HepG2 (cell line): ENCODE measurements around the gene HMGB3. TPM values are rescaled to one million over a fixed set of nuclear protein-coding genes. Genes with fewer than 3 reads are reported as not detected.
A peak's percentile ranks its signal among the peaks of the same experiment; 100 is the strongest.

Source experiments
- ATAC-seq: fragments of 200-7000 bp; cut with Tn5 transposase; 3 replicates; pipeline ENCODE4 v1.9.1; 2020; ENCODE audit warnings: mild to moderate bottlenecking, moderate library complexity
- BruUV-seq: library from RNA; stranded (reverse); fragments of 400-500 nt; replicated peaks from 2 replicates; lab custom pipeline; 2021; lab: Mats Ljungman, UMichigan
- CTCF ChIA-PET: fragments of 300-600 bp; formaldehyde crosslinking; extraction: SDS; loops from one replicate; lab custom pipeline; 2021; ENCODE audit warnings: low total read pairs, inconsistent platforms, low intra/inter-chr PET ratio; lab: Yijun Ruan, JAX
- POLR2A ChIA-PET: fragments of 350-600 bp; sonication (Branson Sonifier 250); formaldehyde crosslinking; loops from one replicate; lab custom pipeline; 2020; ENCODE audit warnings: antibody characterized with exemption, inconsistent platforms; lab: Yijun Ruan, JAX
- DNase-seq: peaks from one replicate; pipeline ENCODE4 v3.0.0-alpha.2; 2015; ENCODE audit warnings: low spot score
- FAIRE-seq: peaks from 3 replicates; lab custom pipeline; 2011; peaks lifted over from hg19 to GRCh38; lab: Jason Lieb, UNC
- H2AFZ ChIP-seq: one replicate; pipeline ENCODE4 v1.6.1; 2011; ENCODE audit warnings: low read length, inconsistent platforms
- H3K27ac ChIP-seq: fragments of 300-600 bp; 3 replicates; pipeline ENCODE4 v1.8.0; 2011; ENCODE audit warnings: mixed run types, mild to moderate bottlenecking, mixed read lengths, low read length, inconsistent platforms; ENCODE audit not compliant: insufficient read depth; ENCODE audit errors: extremely low read length
- H3K27me3 ChIP-seq, 2 experiments: fragments of 200-600 bp in 1 of 2; 2 replicates in 1 of 2; 3 replicates in 1 of 2; pipeline versions ENCODE4 v1.6.0 to v1.8.0; 2011; ENCODE audit warnings: low read length in 2 of 2, mild to moderate bottlenecking in 2 of 2, moderate library complexity in 2 of 2, inconsistent platforms in 1 of 2; ENCODE audit not compliant: insufficient read depth in 2 of 2, control insufficient read depth in 1 of 2
- H3K36me3 ChIP-seq, 2 experiments: fragments of 200-600 bp in 1 of 2; replicated peaks in 1 of 2; 2 replicates in 1 of 2; 3 replicates in 1 of 2; pipeline versions ENCODE4 v1.5.1 to v1.8.0; 2011; ENCODE audit warnings: low read length in 2 of 2, inconsistent platforms in 1 of 2; ENCODE audit not compliant: insufficient read depth in 2 of 2, control insufficient read depth in 1 of 2
- H3K4me1 ChIP-seq: 2 replicates; pipeline ENCODE4 v1.5.1; 2012; ENCODE audit warnings: low read length, inconsistent platforms; ENCODE audit not compliant: insufficient read depth
- H3K4me2 ChIP-seq: 2 replicates; pipeline ENCODE4 v1.6.0; 2011; ENCODE audit warnings: low read depth, low read length, inconsistent platforms
- H3K4me3 ChIP-seq, 3 experiments: fragments of 200-600 bp in 1 of 3; sonication (generic), shearing (Covaris generic) in 1 of 3; replicated peaks in 1 of 3; 2 replicates each; pipeline ENCODE4 v1.5.1; 2011 to 2016; ENCODE audit warnings: low read length in 3 of 3, inconsistent platforms in 2 of 3, low read depth in 2 of 3, mild to moderate bottlenecking in 2 of 3, control low read depth in 1 of 3, mixed read lengths in 1 of 3; ENCODE audit not compliant: insufficient read depth in 1 of 3
- H3K79me2 ChIP-seq: one replicate; pipeline ENCODE4 v1.6.1; 2011; ENCODE audit warnings: low read length, inconsistent platforms; ENCODE audit not compliant: insufficient read depth
- H3K9ac ChIP-seq: 2 replicates; pipeline ENCODE4 v1.6.0; 2011; ENCODE audit warnings: mild to moderate bottlenecking, low read depth, low read length, inconsistent platforms; ENCODE audit not compliant: insufficient read depth
- H3K9me3 ChIP-seq: 2 replicates; pipeline ENCODE4 v1.5.1; 2012; ENCODE audit warnings: mild to moderate bottlenecking, low read length
- H4K20me1 ChIP-seq: 2 replicates; pipeline ENCODE4 v1.6.0; 2011; ENCODE audit warnings: inconsistent platforms, mild to moderate bottlenecking, low read length, moderate library complexity; ENCODE audit not compliant: insufficient read depth
- BHLHE40 ChIP-seq: IDR thresholded peaks from 2 replicates; pipeline ENCODE4 v1.6.1; 2011; ENCODE audit warnings: low read length, improper control_type of control experiment
- HMGA1 ChIP-seq: sonication (generic); formaldehyde crosslinking; conservative IDR thresholded peaks from 2 replicates; pipeline ENCODE4 v1.4.0; 2020; ENCODE audit warnings: missing genetic modification reagents
- NBN ChIP-seq: fragments of 450-650 bp; conservative IDR thresholded peaks from 2 replicates; pipeline ENCODE4 v1.6.1; 2017
- NR2F1 ChIP-seq, 2 experiments: fragments of 450-650 bp in 1 of 2; formaldehyde crosslinking in 1 of 2; IDR thresholded peaks; 2 replicates each; pipeline versions ENCODE4 v1.5.0 to v1.6.1; 2016 to 2020; ENCODE audit warnings: mild to moderate bottlenecking in 1 of 2, missing compliant biosample characterization in 1 of 2, missing genetic modification reagents in 1 of 2, moderate library complexity in 1 of 2
- SCMH1 ChIP-seq: sonication (generic); formaldehyde crosslinking; IDR thresholded peaks from 2 replicates; pipeline ENCODE4 v1.9.0; 2021; ENCODE audit warnings: missing genetic modification reagents, mild to moderate bottlenecking, borderline replicate concordance
- SMC3 ChIP-seq: IDR thresholded peaks from 2 replicates; pipeline ENCODE4 v1.6.1; 2011; ENCODE audit warnings: low read length, improper control_type of control experiment
- SNAI1 ChIP-seq: sonication (generic); formaldehyde crosslinking; IDR thresholded peaks from 2 replicates; pipeline ENCODE4 v1.5.0; 2020; ENCODE audit warnings: mild to moderate bottlenecking, missing genetic modification reagents, borderline replicate concordance
- U2AF1 ChIP-seq: fragments of 200-400 bp; formaldehyde crosslinking; optimal IDR thresholded peaks from 2 replicates; pipeline ENCODE3; 2017; ENCODE audit warnings: mild to moderate bottlenecking, low read depth, low read length
- YEATS2 ChIP-seq: sonication (generic); formaldehyde crosslinking; IDR thresholded peaks from 2 replicates; pipeline ENCODE4 v1.4.0; 2020; ENCODE audit warnings: missing genetic modification reagents, borderline replicate concordance
- ZMAT3 ChIP-seq: sonication (generic); formaldehyde crosslinking; conservative IDR thresholded peaks from 2 replicates; pipeline ENCODE4 v1.7.0; 2021; ENCODE audit warnings: missing genetic modification reagents
- ZNF562 ChIP-seq: sonication (generic); formaldehyde crosslinking; IDR thresholded peaks from 2 replicates; pipeline ENCODE4 v1.8.0; 2022; ENCODE audit warnings: missing genetic modification reagents, borderline replicate concordance
- ZNF7 ChIP-seq: IDR thresholded peaks from 2 replicates; pipeline ENCODE4 v1.6.1; 2016; ENCODE audit warnings: missing biosample characterization, missing genetic modification reagents
- ZNF709 ChIP-seq: sonication (generic); formaldehyde crosslinking; IDR thresholded peaks from 2 replicates; pipeline ENCODE4 v1.5.0; 2020; ENCODE audit warnings: mild to moderate bottlenecking, missing genetic modification reagents
- WGBS: methylation state at CpG from one replicate; pipeline ENCODE4 v1.1.6; 2017; ENCODE audit warnings: low lambda C conversion rate; 5-methylcytosine and 5-hydroxymethylcytosine counted together
- in situ Hi-C: cut with HindIII; loops from 2 replicates; pipeline ENCODE4 v1.10.0; 2017; ENCODE audit warnings: low pct_unique_long_range_greater_than_20kb; ENCODE audit not compliant: extremely low pct_ligation_motif_present
- intact Hi-C: fragments of 100-400 bp; cut with micrococcal nuclease; formaldehyde crosslinking; loops from one replicate; pipeline ENCODE4 v1.10.0; 2022; ENCODE audit not compliant: unreplicated experiment
- polyA plus RNA-seq, 8 experiments: library from polyadenylated mRNA; depleted of rRNA in 3 of 8; stranded (reverse) in 7 of 8; unstranded in 1 of 8; fragments of >200 nt; fragmentation: Illumina TruSeq in 4 of 8; extraction: Trizol in 4 of 8; gene quantifications; 2 replicates each; pipeline versions ENCODE4 v1.2.1 to v1.2.3, GENCODE V29; 2011 to 2016; ENCODE audit warnings: low read depth in 4 of 8, missing spikeins in 1 of 8, mixed read lengths in 1 of 8; ENCODE audit not compliant: insufficient read depth in 1 of 8
- total RNA-seq, 5 experiments: library from RNA; depleted of rRNA; stranded (reverse); fragments of >200 nt; fragmentation: Illumina TruSeq; extraction: Trizol; gene quantifications; 2 replicates each; pipeline ENCODE4 v1.2.3, GENCODE V29; 2016; ENCODE audit warnings: low read depth in 1 of 5
- TF ChIP-seq, protein P1 (sequence below): sonication (generic); formaldehyde crosslinking; IDR thresholded peaks from 2 replicates; pipeline ENCODE4 v1.4.0; 2020; ENCODE audit warnings: missing genetic modification reagents
- TF ChIP-seq, protein P2 (sequence below): sonication (generic); formaldehyde crosslinking; IDR thresholded peaks from 2 replicates; pipeline ENCODE4 v1.5.0; 2020; ENCODE audit warnings: mild to moderate bottlenecking, missing genetic modification reagents, moderate library complexity

HMGB3 gene
- total and polyA plus RNA-seq, 2 of the 13 experiments (the other 11 are each of a cell fraction or from before 2014, with no cell fraction given), result 8.5 to 87.1 TPM

DNA sequence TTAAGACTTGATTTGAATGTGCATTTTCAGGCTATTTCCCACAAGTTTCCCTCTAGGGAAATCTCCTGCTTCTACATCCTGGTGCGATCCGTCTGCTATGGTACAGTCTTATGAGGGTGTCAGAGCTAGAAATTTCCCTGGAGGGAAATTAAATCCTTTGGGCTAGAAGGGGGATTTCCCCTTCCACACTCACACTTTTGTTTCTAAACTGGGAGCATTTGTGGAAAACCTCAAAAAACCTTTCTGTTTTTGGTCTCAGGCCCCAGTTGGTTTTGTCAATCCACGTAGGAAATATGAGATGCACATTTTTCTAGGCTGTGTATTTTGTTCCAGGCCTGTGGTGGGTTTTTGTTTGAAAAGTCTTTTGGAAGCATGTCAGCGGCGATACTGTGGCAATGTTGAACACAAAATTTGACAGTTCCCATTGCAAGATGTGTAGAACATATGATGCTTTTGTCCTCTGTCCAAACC is 17.8 kb downstream of the HMGB3 start:
- ChIA-PET CTCF (no interaction called here), POLR2A (no interaction called here)
- Histone ChIP-seq H3K4me2 (no peak overlapping the region), H3K79me2 (no peaks in the 10 kb centered on the region), H3K9me3 (no peaks in the 10 kb centered on the region), H2AFZ (no peak overlapping the region), H4K20me1 (no peaks in the 10 kb centered on the region), H3K27ac (no peak overlapping the region), H3K4me1 (no peaks in the 10 kb centered on the region), H3K27me3 (no peaks in the 10 kb centered on the region), H3K9ac (no peak overlapping the region), H3K4me3 (no peak overlapping the region), H3K36me3 (no peaks in the 10 kb centered on the region)
- no TSS peak for BruUV-seq
- FAIRE-seq, result no peak
- WGBS, result 59% methylated on average over 5 of the region's 5 CpGs
- no peak for ATAC-seq
- intact Hi-C loops, result loop anchor here (5.0 kb wide), 1 partner anchor 229 kb away; no protein-coding TSS in a partner anchor
- TF ChIP-seq ZNF7 (no peak), YEATS2 (CRISPR knock-in tag) (no peak), ZNF709 (CRISPR knock-in tag) (no peak)
- TF ChIP-seq, protein P1, sequence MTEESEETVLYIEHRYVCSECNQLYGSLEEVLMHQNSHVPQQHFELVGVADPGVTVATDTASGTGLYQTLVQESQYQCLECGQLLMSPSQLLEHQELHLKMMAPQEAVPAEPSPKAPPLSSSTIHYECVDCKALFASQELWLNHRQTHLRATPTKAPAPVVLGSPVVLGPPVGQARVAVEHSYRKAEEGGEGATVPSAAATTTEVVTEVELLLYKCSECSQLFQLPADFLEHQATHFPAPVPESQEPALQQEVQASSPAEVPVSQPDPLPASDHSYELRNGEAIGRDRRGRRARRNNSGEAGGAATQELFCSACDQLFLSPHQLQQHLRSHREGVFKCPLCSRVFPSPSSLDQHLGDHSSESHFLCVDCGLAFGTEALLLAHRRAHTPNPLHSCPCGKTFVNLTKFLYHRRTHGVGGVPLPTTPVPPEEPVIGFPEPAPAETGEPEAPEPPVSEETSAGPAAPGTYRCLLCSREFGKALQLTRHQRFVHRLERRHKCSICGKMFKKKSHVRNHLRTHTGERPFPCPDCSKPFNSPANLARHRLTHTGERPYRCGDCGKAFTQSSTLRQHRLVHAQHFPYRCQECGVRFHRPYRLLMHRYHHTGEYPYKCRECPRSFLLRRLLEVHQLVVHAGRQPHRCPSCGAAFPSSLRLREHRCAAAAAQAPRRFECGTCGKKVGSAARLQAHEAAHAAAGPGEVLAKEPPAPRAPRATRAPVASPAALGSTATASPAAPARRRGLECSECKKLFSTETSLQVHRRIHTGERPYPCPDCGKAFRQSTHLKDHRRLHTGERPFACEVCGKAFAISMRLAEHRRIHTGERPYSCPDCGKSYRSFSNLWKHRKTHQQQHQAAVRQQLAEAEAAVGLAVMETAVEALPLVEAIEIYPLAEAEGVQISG (CRISPR knock-in tag), result no peak
- no peak for DNase-seq
- in situ Hi-C loops, result loop anchor here (10.0 kb wide), 1 partner anchor 226 kb away; no protein-coding TSS in a partner anchor

DNA sequence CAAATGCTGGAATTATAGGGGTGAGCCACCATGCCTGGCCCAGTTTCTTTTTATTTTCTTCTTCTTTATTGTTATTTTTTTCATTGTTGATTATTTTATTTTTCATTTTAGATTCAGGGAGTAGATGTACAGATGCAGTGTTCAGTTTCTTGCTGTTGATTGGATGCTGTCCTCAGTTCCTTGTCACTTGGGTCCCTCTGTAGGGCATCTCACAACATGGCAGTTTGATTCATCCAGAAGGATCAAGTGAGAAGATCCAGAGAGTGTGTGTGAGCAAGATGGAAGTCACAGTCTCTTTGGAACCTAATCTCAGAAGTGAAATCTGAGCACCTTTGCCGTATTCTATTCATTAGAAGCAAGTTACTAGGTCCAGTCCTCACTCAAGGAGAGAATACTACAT is 20.9 kb downstream of the HMGB3 start:
- ChIA-PET POLR2A (no interaction called here), CTCF (interaction anchor here (1.2 kb wide), 1 partner anchor 232 kb away, joined by 4 read pairs; no protein-coding TSS in a partner anchor)
- Histone ChIP-seq H3K9ac (no peak overlapping the region), H2AFZ (no peak overlapping the region), H3K4me1 (no peaks in the 10 kb centered on the region), H3K4me2 (no peak overlapping the region), H3K27ac (no peak overlapping the region), H3K27me3 (no peaks in the 10 kb centered on the region), H3K79me2 (no peaks in the 10 kb centered on the region), H3K9me3 (no peaks in the 10 kb centered on the region), H3K4me3 (no peak overlapping the region), H3K36me3 (no peaks in the 10 kb centered on the region), H4K20me1 (no peaks in the 10 kb centered on the region)
- no TSS peak for BruUV-seq
- 0% methylated on average over 1 of the region's 1 CpG for WGBS
- ATAC-seq (peak; percentile 53; the same call in 2 of the 3 replicates), FAIRE-seq (no peak), DNase-seq (peak; percentile 3)
- intact Hi-C loops, result loop anchor here (5.0 kb wide), 1 partner anchor 232 kb away; no protein-coding TSS in a partner anchor
- in situ Hi-C loops, result loop anchor here (10.0 kb wide), 1 partner anchor 229 kb away; no protein-coding TSS in a partner anchor
- TF ChIP-seq SMC3 (peak; percentile 32; the same call in 1 of the 2 replicates), HMGA1 (CRISPR knock-in tag) (no peak), SNAI1 (no peak), NBN (no peak), U2AF1 (no peak), SCMH1 (CRISPR knock-in tag) (no peak), ZNF562 (CRISPR knock-in tag) (no peak), ZMAT3 (CRISPR knock-in tag) (no peak), BHLHE40 (no peak), NR2F1 (CRISPR knock-in tag; IDR thresholded peaks at IDR 0.05) (no peak)
- TF ChIP-seq, protein P2, sequence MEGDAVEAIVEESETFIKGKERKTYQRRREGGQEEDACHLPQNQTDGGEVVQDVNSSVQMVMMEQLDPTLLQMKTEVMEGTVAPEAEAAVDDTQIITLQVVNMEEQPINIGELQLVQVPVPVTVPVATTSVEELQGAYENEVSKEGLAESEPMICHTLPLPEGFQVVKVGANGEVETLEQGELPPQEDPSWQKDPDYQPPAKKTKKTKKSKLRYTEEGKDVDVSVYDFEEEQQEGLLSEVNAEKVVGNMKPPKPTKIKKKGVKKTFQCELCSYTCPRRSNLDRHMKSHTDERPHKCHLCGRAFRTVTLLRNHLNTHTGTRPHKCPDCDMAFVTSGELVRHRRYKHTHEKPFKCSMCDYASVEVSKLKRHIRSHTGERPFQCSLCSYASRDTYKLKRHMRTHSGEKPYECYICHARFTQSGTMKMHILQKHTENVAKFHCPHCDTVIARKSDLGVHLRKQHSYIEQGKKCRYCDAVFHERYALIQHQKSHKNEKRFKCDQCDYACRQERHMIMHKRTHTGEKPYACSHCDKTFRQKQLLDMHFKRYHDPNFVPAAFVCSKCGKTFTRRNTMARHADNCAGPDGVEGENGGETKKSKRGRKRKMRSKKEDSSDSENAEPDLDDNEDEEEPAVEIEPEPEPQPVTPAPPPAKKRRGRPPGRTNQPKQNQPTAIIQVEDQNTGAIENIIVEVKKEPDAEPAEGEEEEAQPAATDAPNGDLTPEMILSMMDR, result peak; percentile 43
